CD4-positive, alpha-beta memory T cell (primary cell): Measurements from ENCODE around the gene SOS1. TPM values are rescaled to one million over a fixed set of nuclear protein-coding genes. Genes with fewer than 3 reads are reported as not detected.

Experiments used
- CTCF ChIA-PET: fragments of 350-600 bp; sonication (Branson Sonifier 250); formaldehyde crosslinking; loops from one replicate; lab custom pipeline; 2021; ENCODE audit warnings: inconsistent platforms; ENCODE audit not compliant: partially characterized antibody; lab: Charles Lee
- POLR2A ChIA-PET: fragments of 350-600 bp; sonication (Branson Sonifier 250); formaldehyde crosslinking; loops from one replicate; lab custom pipeline; 2021; ENCODE audit not compliant: partially characterized antibody; lab: Charles Lee
- DNase-seq, 5 donors: peaks; one replicate each; pipeline versions ENCODE4 v3.0.0 to v3.0.0-alpha.2; 2020 to 2022; ENCODE audit warnings: mixed read lengths in 1 of 5
- H3K27ac ChIP-seq: one replicate; pipeline ENCODE4 v1.7.0; 2013; ENCODE audit warnings: low read depth, low read length
- H3K27me3 ChIP-seq: 2 replicates; pipeline ENCODE4 v1.7.0; 2013; ENCODE audit warnings: mild to moderate bottlenecking, low read length, moderate library complexity; ENCODE audit not compliant: insufficient read depth
- H3K36me3 ChIP-seq: 2 replicates; pipeline ENCODE4 v1.7.0; 2013; ENCODE audit warnings: mild to moderate bottlenecking, low read length, moderate library complexity; ENCODE audit not compliant: insufficient read depth
- H3K4me1 ChIP-seq: 2 replicates; pipeline ENCODE4 v1.7.0; 2013; ENCODE audit warnings: mild to moderate bottlenecking, low read length, moderate library complexity; ENCODE audit not compliant: insufficient read depth
- H3K4me3 ChIP-seq, 2 donors: one replicate each; pipeline ENCODE4 v1.7.0; 2013; ENCODE audit warnings: low read length in 2 of 2, mild to moderate bottlenecking in 1 of 2
- H3K9me3 ChIP-seq, 2 donors: one replicate each; pipeline ENCODE4 v1.7.0; 2013; ENCODE audit warnings: low read length in 2 of 2, control low read depth in 1 of 2; ENCODE audit not compliant: control insufficient read depth in 1 of 2
- H3K27ac Mint-ChIP-seq, 7 donors: one replicate each; pipeline ENCODE4 v1.8.0; 2020 to 2021; ENCODE audit warnings: mixed read lengths in 7 of 7, mild to moderate bottlenecking in 6 of 7, inconsistent platforms in 3 of 7, moderate library complexity in 3 of 7
- H3K27me3 Mint-ChIP-seq, 2 donors: one replicate each; pipeline ENCODE4 v1.8.0; 2020 to 2021; ENCODE audit warnings: mixed read lengths in 2 of 2
- H3K36me3 Mint-ChIP-seq, 2 donors: one replicate each; pipeline ENCODE4 v1.8.0; 2020 to 2021; ENCODE audit warnings: mixed read lengths in 2 of 2, inconsistent platforms in 1 of 2, mild to moderate bottlenecking in 1 of 2
- H3K4me1 Mint-ChIP-seq, 4 donors: one replicate each; pipeline ENCODE4 v1.8.0; 2020 to 2021; ENCODE audit warnings: mixed read lengths in 4 of 4, mild to moderate bottlenecking in 1 of 4
- H3K4me3 Mint-ChIP-seq, 8 donors: one replicate each; pipeline ENCODE4 v1.8.0; 2020 to 2021; ENCODE audit warnings: mixed read lengths in 8 of 8, mild to moderate bottlenecking in 7 of 8, moderate library complexity in 6 of 8, inconsistent platforms in 3 of 8
- H3K9me3 Mint-ChIP-seq, 8 donors: one replicate each; pipeline ENCODE4 v1.8.0; 2020 to 2021; ENCODE audit warnings: mixed read lengths in 8 of 8, mild to moderate bottlenecking in 5 of 8, inconsistent platforms in 3 of 8, moderate library complexity in 1 of 8
- intact Hi-C: fragments of 100-400 bp; cut with micrococcal nuclease; formaldehyde crosslinking; loops from one replicate; pipeline ENCODE4 v1.15.1; 2023
- polyA plus RNA-seq, 2 donors: library from polyadenylated mRNA; unstranded; fragments of 300-500 nt; fragmentation: Illumina TruSeq; gene quantifications; one replicate each; pipeline ENCODE4 v1.2.3, GENCODE V29; 2021
- total RNA-seq, 2 experiments: library from RNA; stranded (reverse); gene quantifications; one replicate each; pipeline ENCODE4 v1.2.3, GENCODE V29; 2021

The SOS1 gene
- total and polyA plus RNA-seq, 4 experiments from 2014 or later, result 5.7 to 103 (median 60.0) TPM

GRCh38 chr2:39008665-39009064, 112.2 kb downstream of the SOS1 start:
- Histone ChIP-seq H3K4me1 (no peaks in the 10 kb centered on the region), H3K36me3 (peaks cover 24% of the 10 kb centered on the region), H3K4me3 (no peak overlapping the region), H3K27ac (no peak overlapping the region), H3K9me3 (no peaks in the 10 kb centered on the region), H3K27me3 (no peaks in the 10 kb centered on the region)
- H3K4me1 Mint-ChIP-seq, result peaks cover 0 to 4% (median 2%) of the 10 kb centered on the region in 4 donors
- peaks cover 64 to 65% of the 10 kb centered on the region in 2 donors for H3K36me3 Mint-ChIP-seq
- CTCF ChIA-PET, result no interaction called here
- H3K27ac Mint-ChIP-seq, result peak overlapping the region in 5 of 7 donors; percentile 9 to 68 (median 37)
- no peak overlapping the region for H3K4me3 Mint-ChIP-seq
- H3K9me3 Mint-ChIP-seq, result no peaks in the 10 kb centered on the region
- no peak for DNase-seq
- POLR2A ChIA-PET, result no interaction called here
- H3K27me3 Mint-ChIP-seq, result no peaks in the 10 kb centered on the region
- intact Hi-C loops, result no loop called here

GRCh38 chr2:39007875-39008504, 112.9 kb downstream of the SOS1 start:
- ChIA-PET POLR2A (no interaction called here), CTCF (no interaction called here)
- Histone ChIP-seq H3K27me3 (no peaks in the 10 kb centered on the region), H3K4me1 (no peaks in the 10 kb centered on the region), H3K27ac (no peak overlapping the region), H3K4me3 (no peak overlapping the region), H3K36me3 (peaks cover 25% of the 10 kb centered on the region), H3K9me3 (no peaks in the 10 kb centered on the region)
- DNase-seq, result no peak
- Mint-ChIP-seq H3K36me3 (peaks cover 61 to 63% of the 10 kb centered on the region in 2 donors), H3K9me3 (no peaks in the 10 kb centered on the region), H3K4me1 (peaks cover 0 to 4% (median 2%) of the 10 kb centered on the region in 4 donors), H3K4me3 (no peak overlapping the region), H3K27me3 (no peaks in the 10 kb centered on the region), H3K27ac (peak overlapping the region in 5 of 7 donors; percentile 9 to 71 (median 25))
- intact Hi-C loops, result no loop called here

- Mint-ChIP-seq H3K27ac (no peak overlapping the region), H3K36me3 (peaks cover 47 to 65% of the 10 kb centered on the region in 2 donors), H3K9me3 (no peaks in the 10 kb centered on the region), H3K4me1 (peaks cover 0 to 7% (median 4%) of the 10 kb centered on the region in 4 donors), H3K27me3 (no peaks in the 10 kb centered on the region), H3K4me3 (no peak overlapping the region)
- Histone ChIP-seq H3K27ac (no peak overlapping the region), H3K36me3 (peaks cover 40% of the 10 kb centered on the region), H3K4me1 (no peaks in the 10 kb centered on the region), H3K4me3 (no peak overlapping the region), H3K27me3 (no peaks in the 10 kb centered on the region), H3K9me3 (no peaks in the 10 kb centered on the region)
- POLR2A ChIA-PET, result no interaction called here
- intact Hi-C loops, result no loop called here
- DNase-seq, result no peak
- CTCF ChIA-PET, result no interaction called here
Observed at GRCh38 chr2:39000552-39000951, 120.3 kb downstream of the SOS1 start.

- Mint-ChIP-seq H3K4me3 (no peak overlapping the region), H3K36me3 (peaks cover 47 to 64% of the 10 kb centered on the region in 2 donors), H3K27ac (peak overlapping the region in 1 of 7 donors; percentile 27), H3K9me3 (no peaks in the 10 kb centered on the region), H3K27me3 (no peaks in the 10 kb centered on the region), H3K4me1 (peaks cover 8 to 11% (median 10%) of the 10 kb centered on the region in 4 donors)
- Histone ChIP-seq H3K27ac (no peak overlapping the region), H3K9me3 (no peaks in the 10 kb centered on the region), H3K27me3 (no peaks in the 10 kb centered on the region), H3K36me3 (peaks cover 41% of the 10 kb centered on the region), H3K4me1 (no peaks in the 10 kb centered on the region), H3K4me3 (no peak overlapping the region)
- intact Hi-C loops, result no loop called here
- DNase-seq, result no peak
- ChIA-PET CTCF (no interaction called here), POLR2A (no interaction called here)
Observed at GRCh38 chr2:38997781-38998180, 123.1 kb downstream of the SOS1 start.

DNA sequence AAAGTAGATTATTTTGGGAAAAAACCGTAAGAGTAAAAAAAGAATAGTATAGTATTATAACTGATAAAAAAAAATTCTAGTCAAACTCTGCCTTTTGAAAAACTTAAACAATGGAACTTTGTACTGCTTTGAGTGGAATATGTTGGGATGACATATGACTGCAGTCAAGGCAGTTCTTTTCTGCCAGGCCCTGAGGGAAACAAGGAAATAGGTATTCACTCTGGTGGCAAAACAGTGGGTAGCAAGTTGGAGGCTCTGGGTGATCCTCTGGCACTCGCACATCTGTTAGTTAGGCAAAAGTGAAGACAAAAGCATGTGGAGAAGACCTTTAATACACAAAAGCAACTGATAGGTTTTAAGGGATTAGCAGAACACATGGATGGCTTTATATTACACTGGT, 129.0 kb downstream of the SOS1 start:
- Histone ChIP-seq H3K27me3 (no peaks in the 10 kb centered on the region), H3K27ac (no peak overlapping the region), H3K36me3 (peaks cover 20% of the 10 kb centered on the region), H3K9me3 (no peaks in the 10 kb centered on the region), H3K4me1 (no peaks in the 10 kb centered on the region), H3K4me3 (no peak overlapping the region)
- Mint-ChIP-seq H3K4me3 (no peak overlapping the region), H3K4me1 (peaks cover 4 to 14% (median 10%) of the 10 kb centered on the region in 4 donors), H3K9me3 (no peaks in the 10 kb centered on the region), H3K27ac (peak overlapping the region in 2 of 7 donors; percentile 32 to 70), H3K27me3 (no peaks in the 10 kb centered on the region), H3K36me3 (peaks cover 29 to 54% of the 10 kb centered on the region in 2 donors)
- ChIA-PET POLR2A (interaction anchor here (1.2 kb wide), 1 partner anchor 21 kb away, joined by 3 read pairs; no protein-coding TSS in a partner anchor), CTCF (interaction anchor here (0.8 kb wide), 1 partner anchor 44 kb away, joined by 3 read pairs; no protein-coding TSS in a partner anchor)
- intact Hi-C loops, result no loop called here
- DNase-seq, result no peak

DNA sequence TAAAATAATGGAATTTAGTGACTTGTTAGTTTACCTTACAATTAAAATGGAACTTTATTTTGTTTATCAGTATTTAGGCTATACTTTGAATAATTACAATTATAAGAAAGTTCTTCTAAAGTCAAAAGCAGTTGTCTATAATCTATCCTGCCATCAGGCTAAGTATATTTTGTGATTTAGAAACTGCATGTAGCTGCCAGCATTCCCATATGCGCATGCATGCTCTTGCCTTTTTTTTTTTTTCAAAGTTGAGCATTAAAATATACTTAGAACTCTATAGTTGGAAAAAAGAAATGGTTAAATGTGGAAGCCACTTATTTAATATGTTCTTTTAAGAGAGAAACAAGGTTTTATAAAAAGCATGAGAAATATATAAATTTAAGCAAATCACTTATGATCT, 132.1 kb downstream of the SOS1 start:
- no peak overlapping the region for H3K27ac Mint-ChIP-seq
- H3K9me3 Mint-ChIP-seq, result no peaks in the 10 kb centered on the region
- H3K27ac ChIP-seq, result no peak overlapping the region
- ChIA-PET POLR2A (no interaction called here), CTCF (interaction anchor here (1.3 kb wide), 1 partner anchor 452 kb away, joined by 3 read pairs; no protein-coding TSS in a partner anchor)
- H3K9me3 ChIP-seq, result no peaks in the 10 kb centered on the region
- intact Hi-C loops, result no loop called here
- no peak overlapping the region for H3K4me3 Mint-ChIP-seq
- H3K4me1 Mint-ChIP-seq, result peaks cover 0 to 6% (median 5%) of the 10 kb centered on the region in 4 donors
- H3K27me3 ChIP-seq, result no peaks in the 10 kb centered on the region
- H3K27me3 Mint-ChIP-seq, result no peaks in the 10 kb centered on the region
- H3K4me1 ChIP-seq, result no peaks in the 10 kb centered on the region
- no peak overlapping the region for H3K4me3 ChIP-seq
- DNase-seq, result no peak
- peaks cover 16% of the 10 kb centered on the region for H3K36me3 ChIP-seq
- H3K36me3 Mint-ChIP-seq, result peaks cover 34 to 60% of the 10 kb centered on the region in 2 donors

DNA sequence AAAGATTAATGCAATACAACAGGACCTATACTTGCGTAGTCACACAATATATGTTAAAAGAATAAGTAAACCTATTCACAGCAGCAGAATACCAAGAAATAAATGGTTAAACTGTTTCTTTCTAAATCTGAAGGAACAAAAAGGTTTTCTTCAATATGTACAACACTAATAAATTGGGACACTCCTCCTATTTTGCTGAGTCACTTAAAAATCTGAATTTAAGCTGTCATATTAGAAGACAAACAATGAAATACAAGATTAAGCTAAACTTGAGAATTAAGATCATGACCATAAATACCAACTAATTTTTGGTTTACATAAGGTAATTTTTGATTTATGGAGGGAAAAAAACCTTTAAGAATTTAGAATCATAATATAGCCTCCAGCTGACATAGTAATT, 138.4 kb downstream of the SOS1 start:
- CTCF ChIA-PET, result interaction anchor here (1.2 kb wide), 1 partner anchor 23 kb away, joined by 3 read pairs; no protein-coding TSS in a partner anchor
- no peaks in the 10 kb centered on the region for H3K9me3 ChIP-seq
- no peaks in the 10 kb centered on the region for H3K27me3 ChIP-seq
- Mint-ChIP-seq H3K36me3 (peaks cover 23 to 37% of the 10 kb centered on the region in 2 donors), H3K4me3 (no peak overlapping the region), H3K4me1 (peaks cover 0 to 3% (median 0%) of the 10 kb centered on the region in 4 donors), H3K27me3 (no peaks in the 10 kb centered on the region), H3K9me3 (no peaks in the 10 kb centered on the region), H3K27ac (no peak overlapping the region)
- no peaks in the 10 kb centered on the region for H3K4me1 ChIP-seq
- POLR2A ChIA-PET, result no interaction called here
- no peak overlapping the region for H3K4me3 ChIP-seq
- H3K27ac ChIP-seq, result no peak overlapping the region
- peaks cover 5% of the 10 kb centered on the region for H3K36me3 ChIP-seq
- no peak for DNase-seq
- intact Hi-C loops, result no loop called here
